H9 (cell line): ENCODE results near the gene FKBP11. TPM values are rescaled to one million over a fixed set of nuclear protein-coding genes. Genes with fewer than 3 reads are reported as not detected.
A peak's percentile ranks its signal among the peaks of the same experiment; 100 is the strongest.

Source experiments
- DNase-seq: peaks from one replicate; pipeline ENCODE4 v3.0.0-alpha.2; 2017
- H2AFZ ChIP-seq: one replicate; pipeline ENCODE4 v1.6.1; 2013; ENCODE audit warnings: mild to moderate bottlenecking, low read length, control low read depth, moderate library complexity
- H2AK5ac ChIP-seq: 2 replicates; pipeline ENCODE4 v1.6.1; 2013; ENCODE audit warnings: low read length, control low read depth, mixed read lengths; ENCODE audit not compliant: insufficient read length
- H2BK120ac ChIP-seq: one replicate; pipeline ENCODE4 v1.6.1; 2013; ENCODE audit warnings: low read depth, mild to moderate bottlenecking, low read length, control low read depth, inconsistent platforms; ENCODE audit not compliant: poor library complexity, severe bottlenecking
- H2BK12ac ChIP-seq: 2 replicates; pipeline ENCODE4 v1.6.1; 2013; ENCODE audit warnings: low read length, control low read depth, mixed read lengths, low read depth; ENCODE audit not compliant: insufficient read length
- H2BK15ac ChIP-seq: 2 replicates; pipeline ENCODE4 v1.6.1; 2013; ENCODE audit warnings: low read depth, low read length, control low read depth
- H2BK20ac ChIP-seq: one replicate; pipeline ENCODE4 v1.6.1; 2013; ENCODE audit warnings: low read depth, mild to moderate bottlenecking, low read length, control low read depth, inconsistent platforms; ENCODE audit not compliant: poor library complexity, severe bottlenecking
- H2BK5ac ChIP-seq: 2 replicates; pipeline ENCODE4 v1.6.1; 2013; ENCODE audit warnings: low read length, control low read depth, mixed read lengths; ENCODE audit not compliant: insufficient read length
- H3K14ac ChIP-seq: 2 replicates; pipeline ENCODE4 v1.6.1; 2013; ENCODE audit warnings: low read length, control low read depth; ENCODE audit not compliant: insufficient read depth
- H3K18ac ChIP-seq: 2 replicates; pipeline ENCODE4 v1.6.1; 2013; ENCODE audit warnings: low read depth, mild to moderate bottlenecking, mixed read lengths, low read length, control low read depth; ENCODE audit not compliant: insufficient read length
- H3K23ac ChIP-seq: 2 replicates; pipeline ENCODE4 v1.6.1; 2013; ENCODE audit warnings: low read length, control low read depth, mixed read lengths, low read depth; ENCODE audit not compliant: insufficient read length
- H3K23me2 ChIP-seq: 2 replicates; pipeline ENCODE4 v1.6.1; 2013; ENCODE audit warnings: low read depth, mild to moderate bottlenecking, mixed read lengths, low read length, control low read depth; ENCODE audit not compliant: insufficient read length, poor library complexity, severe bottlenecking
- H3K27ac ChIP-seq: 2 replicates; pipeline ENCODE4 v1.5.1; 2013; ENCODE audit warnings: low read length, control low read depth, mixed read lengths, low read depth; ENCODE audit not compliant: insufficient read length
- H3K27me3 ChIP-seq: 2 replicates; pipeline ENCODE4 v1.6.1; 2013; ENCODE audit warnings: low read length, control low read depth, inconsistent platforms; ENCODE audit not compliant: insufficient read depth
- H3K4ac ChIP-seq: 2 replicates; pipeline ENCODE4 v1.6.1; 2013; ENCODE audit warnings: low read depth, mild to moderate bottlenecking, control low read depth, inconsistent platforms, low read length, moderate library complexity
- H3K4me1 ChIP-seq: 2 replicates; pipeline ENCODE4 v1.6.1; 2013; ENCODE audit warnings: low read length, control low read depth, inconsistent platforms; ENCODE audit not compliant: insufficient read depth
- H3K4me2 ChIP-seq: 2 replicates; pipeline ENCODE4 v1.6.1; 2013; ENCODE audit warnings: low read length, control low read depth, mixed read lengths; ENCODE audit not compliant: insufficient read length, insufficient read depth
- H3K56ac ChIP-seq: 2 replicates; pipeline ENCODE4 v1.6.1; 2013; ENCODE audit warnings: low read depth, mild to moderate bottlenecking, mixed read lengths, low read length, control low read depth; ENCODE audit not compliant: insufficient read length
- H3K79me1 ChIP-seq: 2 replicates; pipeline ENCODE4 v1.6.1; 2013; ENCODE audit warnings: low read depth, mild to moderate bottlenecking, moderate library complexity, low read length, control low read depth, inconsistent platforms; ENCODE audit not compliant: insufficient read depth, poor library complexity, severe bottlenecking
- H3K79me2 ChIP-seq: 2 replicates; pipeline ENCODE4 v1.6.1; 2013; ENCODE audit warnings: low read length, control low read depth, inconsistent platforms; ENCODE audit not compliant: insufficient read depth
- H3K9ac ChIP-seq: 2 replicates; pipeline ENCODE4 v1.6.1; 2013; ENCODE audit warnings: low read length, control low read depth, mixed read lengths; ENCODE audit not compliant: insufficient read length; ENCODE audit errors: extremely low read depth
- H3K9me3 ChIP-seq: one replicate; pipeline ENCODE4 v1.6.1; 2013; ENCODE audit warnings: low read depth, low read length, inconsistent platforms; ENCODE audit not compliant: control insufficient read depth
- H3T11ph ChIP-seq: one replicate; pipeline ENCODE4 v1.6.1; 2013; ENCODE audit warnings: mild to moderate bottlenecking, low read length, control low read depth, inconsistent platforms
- H4K20me1 ChIP-seq: one replicate; pipeline ENCODE4 v1.6.1; 2013; ENCODE audit not compliant: control insufficient read depth, insufficient read length, insufficient read depth
- H4K5ac ChIP-seq: 2 replicates; pipeline ENCODE4 v1.6.1; 2013; ENCODE audit warnings: low read depth, mild to moderate bottlenecking, mixed read lengths, low read length, control low read depth; ENCODE audit not compliant: insufficient read length
- H4K8ac ChIP-seq: replicated peaks from 2 replicates; pipeline ENCODE4 v1.6.1; 2013; ENCODE audit warnings: low read length, control low read depth, mixed read lengths, low read depth; ENCODE audit not compliant: insufficient read length
- H4K91ac ChIP-seq: 2 replicates; pipeline ENCODE4 v1.6.1; 2013; ENCODE audit warnings: low read depth, mild to moderate bottlenecking, moderate library complexity, mixed read lengths, low read length, control low read depth; ENCODE audit not compliant: insufficient read length
- H3K27ac Mint-ChIP-seq, 3 experiments: 2 replicates in 2 of 3; 3 replicates in 1 of 3; pipeline ENCODE4 v1.8.0; 2020 to 2021; ENCODE audit warnings: mixed read lengths in 3 of 3, mild to moderate bottlenecking in 1 of 3, moderate library complexity in 1 of 3
- H3K27me3 Mint-ChIP-seq: 2 replicates; pipeline ENCODE4 v1.8.0; 2021; ENCODE audit warnings: low read depth, mild to moderate bottlenecking, moderate library complexity, mixed read lengths
- H3K36me3 Mint-ChIP-seq, 3 experiments: 2 replicates in 2 of 3; 3 replicates in 1 of 3; pipeline ENCODE4 v1.8.0; 2020 to 2021; ENCODE audit warnings: low read depth in 3 of 3, mixed read lengths in 3 of 3; ENCODE audit not compliant: insufficient read depth in 1 of 3
- H3K4me1 Mint-ChIP-seq, 2 experiments: 2 replicates each; pipeline ENCODE4 v1.8.0; 2020; ENCODE audit warnings: mixed read lengths in 2 of 2
- H3K4me3 Mint-ChIP-seq, 2 experiments: 2 replicates in 1 of 2; 3 replicates in 1 of 2; pipeline ENCODE4 v1.8.0; 2020 to 2021; ENCODE audit warnings: mild to moderate bottlenecking in 2 of 2, mixed read lengths in 2 of 2, moderate library complexity in 1 of 2
- H3K9me3 Mint-ChIP-seq, 2 experiments: 2 replicates in 1 of 2; 3 replicates in 1 of 2; pipeline ENCODE4 v1.8.0; 2020; ENCODE audit warnings: mild to moderate bottlenecking in 2 of 2, mixed read lengths in 2 of 2, moderate library complexity in 1 of 2
- total RNA-seq: library from RNA; stranded (reverse); gene quantifications from 2 replicates; pipeline ENCODE4 v1.2.1, GENCODE V29; 2021
- TF ChIP-seq, protein P1 (sequence below): fragments of 200-600 bp; sonication (generic); conservative IDR thresholded peaks from 3 replicates; pipeline ENCODE4 v1.8.0; 2021; ENCODE audit warnings: antibody characterized with exemption, mild to moderate bottlenecking

FKBP11 gene
- total RNA-seq, 1 experiment from 2014 or later = 40.8 TPM

- H4K8ac ChIP-seq = no peak overlapping the region
- H3K4me1 Mint-ChIP-seq = peaks cover 47 to 48% of the 10 kb centered on the region in 2 experiments
- no peak overlapping the region for H2AFZ ChIP-seq
- no peak overlapping the region for H4K91ac ChIP-seq
- H3K4me3 Mint-ChIP-seq = peak overlapping the region in 1 of 2 experiments; percentile 63; a peak in 2 of 5 replicates
- H3K9me3 ChIP-seq = no peaks in the 10 kb centered on the region
- peak overlapping the region; percentile 5 for H3K4me2 ChIP-seq
- no peak overlapping the region for H3K4ac ChIP-seq
- H2AK5ac ChIP-seq = no peak overlapping the region
- peak; percentile 77 for DNase-seq
- no peaks in the 10 kb centered on the region for H3K9me3 Mint-ChIP-seq
- H3K27ac Mint-ChIP-seq = peak overlapping the region; percentile 58 to 87 (median 80); a peak in 5 of 7 replicates
- no peak overlapping the region for H3K14ac ChIP-seq
- H2BK5ac ChIP-seq = no peak overlapping the region
- no peaks in the 10 kb centered on the region for H3K36me3 Mint-ChIP-seq
- no peak overlapping the region for H3K27ac ChIP-seq
- H3K27me3 ChIP-seq = peaks cover 27% of the 10 kb centered on the region; the same call in 1 of the 2 replicates
- H3K18ac ChIP-seq = no peak overlapping the region
- no peaks in the 10 kb centered on the region for H4K20me1 ChIP-seq
- H3K23me2 ChIP-seq = peaks cover 4% of the 10 kb centered on the region
- no peak overlapping the region for H2BK120ac ChIP-seq
- no peak overlapping the region for H3K23ac ChIP-seq
- no peak overlapping the region for H3K56ac ChIP-seq
- H2BK20ac ChIP-seq = no peak overlapping the region
- H4K5ac ChIP-seq = no peak overlapping the region
- no peak overlapping the region for H3T11ph ChIP-seq
- H3K79me2 ChIP-seq = no peaks in the 10 kb centered on the region
- TF ChIP-seq, protein P1, sequence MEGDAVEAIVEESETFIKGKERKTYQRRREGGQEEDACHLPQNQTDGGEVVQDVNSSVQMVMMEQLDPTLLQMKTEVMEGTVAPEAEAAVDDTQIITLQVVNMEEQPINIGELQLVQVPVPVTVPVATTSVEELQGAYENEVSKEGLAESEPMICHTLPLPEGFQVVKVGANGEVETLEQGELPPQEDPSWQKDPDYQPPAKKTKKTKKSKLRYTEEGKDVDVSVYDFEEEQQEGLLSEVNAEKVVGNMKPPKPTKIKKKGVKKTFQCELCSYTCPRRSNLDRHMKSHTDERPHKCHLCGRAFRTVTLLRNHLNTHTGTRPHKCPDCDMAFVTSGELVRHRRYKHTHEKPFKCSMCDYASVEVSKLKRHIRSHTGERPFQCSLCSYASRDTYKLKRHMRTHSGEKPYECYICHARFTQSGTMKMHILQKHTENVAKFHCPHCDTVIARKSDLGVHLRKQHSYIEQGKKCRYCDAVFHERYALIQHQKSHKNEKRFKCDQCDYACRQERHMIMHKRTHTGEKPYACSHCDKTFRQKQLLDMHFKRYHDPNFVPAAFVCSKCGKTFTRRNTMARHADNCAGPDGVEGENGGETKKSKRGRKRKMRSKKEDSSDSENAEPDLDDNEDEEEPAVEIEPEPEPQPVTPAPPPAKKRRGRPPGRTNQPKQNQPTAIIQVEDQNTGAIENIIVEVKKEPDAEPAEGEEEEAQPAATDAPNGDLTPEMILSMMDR = peak; percentile 61; the same call in 2 of the 3 replicates
- no peak overlapping the region for H3K9ac ChIP-seq
- H3K27me3 Mint-ChIP-seq = peaks cover 40% of the 10 kb centered on the region
- H3K4me1 ChIP-seq = peaks cover 11% of the 10 kb centered on the region
- H2BK12ac ChIP-seq = no peak overlapping the region
- H2BK15ac ChIP-seq = no peak overlapping the region
- no peaks in the 10 kb centered on the region for H3K79me1 ChIP-seq
These were observed 40.1 kb upstream of the FKBP11 start for GRCh38 chr12:48965298-48965838.
